ENCODE measurements around the gene FBXL17.

The FBXL17 gene

GRCh38 chr5:107913494-107913893 lies 468.4 kb downstream of the FBXL17 start (continued):
- no peak for TF ChIP-seq ZNF121 (tag by site-specific recombination; IDR thresholded peaks at IDR 0.05)
- no peak for TF ChIP-seq ZNF639 (tag by site-specific recombination; IDR thresholded peaks at IDR 0.05)
- TF ChIP-seq ZNF837 (tag by site-specific recombination; IDR thresholded peaks at IDR 0.05), result no peak
- no peak for TF ChIP-seq ZNF416 (tag by site-specific recombination; IDR thresholded peaks at IDR 0.05)
- no peak for TF ChIP-seq ZNF433 (tag by site-specific recombination; IDR thresholded peaks at IDR 0.05; ENCODE audit: low read depth)
- TF ChIP-seq ZFP41 (tag by site-specific recombination; IDR thresholded peaks at IDR 0.05; ENCODE audit: borderline replicate concordance), result no peak
- TF ChIP-seq ZNF580 (tag by site-specific recombination; IDR thresholded peaks at IDR 0.05), result no peak
- TF ChIP-seq ZNF132 (tag by site-specific recombination; IDR thresholded peaks at IDR 0.05; ENCODE audit: borderline replicate concordance), result no peak
- no peak for TF ChIP-seq ZFP3 (tag by site-specific recombination; IDR thresholded peaks at IDR 0.05; ENCODE audit: low read depth)
- TF ChIP-seq HOXD13 (CRISPR knock-in tag; IDR thresholded peaks at IDR 0.05; ENCODE audit: borderline replicate concordance), result no peak

- TF ChIP-seq PRDM6 (tag by site-specific recombination; IDR thresholded peaks at IDR 0.05) (0 out of 2 replicates have a peak, but pooled peaks have one; percentile 28), ZNF221 (tag by site-specific recombination; IDR thresholded peaks at IDR 0.05; ENCODE audit: borderline replicate concordance) (no peak)
- Histone ChIP-seq H3K27ac (ENCODE audit: extremely low read depth, low read depth, low read length) (no peak overlapping the region), H3K4me3 (ENCODE audit: low read depth, low read length) (no peak overlapping the region), H3K9me3 (ENCODE audit: control insufficient read depth, insufficient read depth, low read depth, low read length) (no peaks in the 10 kb centered on the region), H3K4me1 (ENCODE audit: control insufficient read depth, insufficient read depth, low read length) (peaks cover 4% of the 10 kb centered on the region; the same call in 1 of the 2 replicates), H3K36me3 (ENCODE audit: control insufficient read depth in 2 of 2, insufficient read depth in 1 of 2, low read length in 2 of 2) (no peaks in the 10 kb centered on the region)
- ChIA-PET POLR2A (no interaction called here), CTCF (no interaction called here)
Observed at GRCh38 chr5:107900721-107901120, 481.2 kb downstream of the FBXL17 start.

- TF ChIP-seq ZEB2 (tag by site-specific recombination; IDR thresholded peaks at IDR 0.05) (no peak), ZNF426 (tag by site-specific recombination; IDR thresholded peaks at IDR 0.05) (no peak)
- Histone ChIP-seq H3K9me3 (ENCODE audit: control insufficient read depth, insufficient read depth, low read depth, low read length) (no peaks in the 10 kb centered on the region), H3K27ac (ENCODE audit: extremely low read depth, low read depth, low read length) (no peak overlapping the region), H3K4me3 (ENCODE audit: low read depth, low read length) (no peak overlapping the region), H3K4me1 (ENCODE audit: control insufficient read depth, insufficient read depth, low read length) (no peaks in the 10 kb centered on the region), H3K36me3 (ENCODE audit: control insufficient read depth in 2 of 2, insufficient read depth in 1 of 2, low read length in 2 of 2) (no peaks in the 10 kb centered on the region)
- ChIA-PET POLR2A (no interaction called here), CTCF (no interaction called here)
Observed at GRCh38 chr5:107894361-107894760, 487.5 kb downstream of the FBXL17 start.

- Histone ChIP-seq H3K4me1 (ENCODE audit: control insufficient read depth, insufficient read depth, low read length) (no peaks in the 10 kb centered on the region), H3K36me3 (ENCODE audit: control insufficient read depth in 2 of 2, insufficient read depth in 1 of 2, low read length in 2 of 2) (no peaks in the 10 kb centered on the region), H3K9me3 (ENCODE audit: control insufficient read depth, insufficient read depth, low read depth, low read length) (no peaks in the 10 kb centered on the region), H3K27ac (ENCODE audit: extremely low read depth, low read depth, low read length) (no peak overlapping the region), H3K4me3 (ENCODE audit: low read depth, low read length) (no peak overlapping the region)
- CTCF ChIA-PET, result no interaction called here
- POLR2A ChIA-PET, result no interaction called here
- no peak for TF ChIP-seq KLF8 (tag by site-specific recombination; IDR thresholded peaks at IDR 0.05)
- no peak for TF ChIP-seq ZFP69B (tag by site-specific recombination; IDR thresholded peaks at IDR 0.05)
- TF ChIP-seq SP3 (tag by site-specific recombination; IDR thresholded peaks at IDR 0.05), result no peak
- no peak for TF ChIP-seq ZBTB49 (tag by site-specific recombination; IDR thresholded peaks at IDR 0.05; ENCODE audit: low read depth)
- TF ChIP-seq ZNF830 (tag by site-specific recombination; IDR thresholded peaks at IDR 0.05; ENCODE audit: low read depth), result no peak
- no peak for TF ChIP-seq ZNF585B (tag by site-specific recombination; IDR thresholded peaks at IDR 0.05)
- no peak for TF ChIP-seq RBAK (tag by site-specific recombination; IDR thresholded peaks at IDR 0.05)
- TF ChIP-seq ZNF366 (tag by site-specific recombination; conservative IDR thresholded peaks at IDR 0.05), result no peak
- TF ChIP-seq MZF1 (tag by site-specific recombination; IDR thresholded peaks at IDR 0.05; ENCODE audit: borderline replicate concordance), result no peak
- TF ChIP-seq IKZF3 (tag by site-specific recombination; IDR thresholded peaks at IDR 0.05), result no peak
- TF ChIP-seq PRDM1 (tag by site-specific recombination; IDR thresholded peaks at IDR 0.05), result no peak
- TF ChIP-seq SCRT1 (tag by site-specific recombination; IDR thresholded peaks at IDR 0.05; ENCODE audit: borderline replicate concordance), result no peak
- TF ChIP-seq ZSCAN23 (tag by site-specific recombination; IDR thresholded peaks at IDR 0.05), result no peak
- no peak for TF ChIP-seq ZNF391 (tag by site-specific recombination; IDR thresholded peaks at IDR 0.05; ENCODE audit: borderline replicate concordance, low read depth)
Observed at GRCh38 chr5:107893642-107894041, 488.3 kb downstream of the FBXL17 start.
